ENCODE data around the gene SWI5. TPM values are rescaled to one million over a fixed set of nuclear protein-coding genes. Genes with fewer than 3 reads are reported as not detected.
A peak's percentile ranks its signal among the peaks of the same experiment; 100 is the strongest.

SWI5 gene
- total and polyA plus RNA-seq, 9 of the 15 experiments (the other 6 are each of a cell fraction or from before 2014, with no cell fraction given), result 62.8 to 133 (median 95.9) TPM

DNA sequence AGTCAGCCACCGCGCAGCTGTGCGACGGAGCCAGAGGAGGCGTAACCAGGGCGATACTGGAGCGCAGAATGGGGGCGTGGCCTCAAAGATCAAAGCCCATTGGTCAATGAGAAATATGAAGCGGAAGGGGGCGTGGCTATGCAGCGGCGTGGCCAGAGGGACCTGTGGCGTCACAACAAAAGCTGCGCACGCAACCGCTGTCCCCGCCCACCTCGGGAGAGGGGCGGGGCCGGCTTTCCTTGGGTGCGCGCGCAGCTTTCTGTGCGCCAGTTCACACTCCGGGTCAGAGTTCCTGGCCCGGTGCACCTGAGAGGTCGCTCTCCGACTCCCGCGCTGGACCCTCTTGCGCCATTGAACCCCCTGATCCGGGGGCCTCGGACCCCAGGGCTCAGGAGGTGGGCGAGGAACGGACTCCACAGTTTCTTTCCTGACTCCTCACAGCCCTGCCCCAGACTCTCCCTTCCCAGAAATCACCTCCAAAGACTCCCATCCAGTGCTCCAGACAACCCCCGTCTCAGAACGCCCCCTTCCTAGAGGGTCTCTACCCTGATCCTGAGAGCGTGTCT, at the start of gene SWI5 (continued):
- TF ChIP-seq, protein P1, sequence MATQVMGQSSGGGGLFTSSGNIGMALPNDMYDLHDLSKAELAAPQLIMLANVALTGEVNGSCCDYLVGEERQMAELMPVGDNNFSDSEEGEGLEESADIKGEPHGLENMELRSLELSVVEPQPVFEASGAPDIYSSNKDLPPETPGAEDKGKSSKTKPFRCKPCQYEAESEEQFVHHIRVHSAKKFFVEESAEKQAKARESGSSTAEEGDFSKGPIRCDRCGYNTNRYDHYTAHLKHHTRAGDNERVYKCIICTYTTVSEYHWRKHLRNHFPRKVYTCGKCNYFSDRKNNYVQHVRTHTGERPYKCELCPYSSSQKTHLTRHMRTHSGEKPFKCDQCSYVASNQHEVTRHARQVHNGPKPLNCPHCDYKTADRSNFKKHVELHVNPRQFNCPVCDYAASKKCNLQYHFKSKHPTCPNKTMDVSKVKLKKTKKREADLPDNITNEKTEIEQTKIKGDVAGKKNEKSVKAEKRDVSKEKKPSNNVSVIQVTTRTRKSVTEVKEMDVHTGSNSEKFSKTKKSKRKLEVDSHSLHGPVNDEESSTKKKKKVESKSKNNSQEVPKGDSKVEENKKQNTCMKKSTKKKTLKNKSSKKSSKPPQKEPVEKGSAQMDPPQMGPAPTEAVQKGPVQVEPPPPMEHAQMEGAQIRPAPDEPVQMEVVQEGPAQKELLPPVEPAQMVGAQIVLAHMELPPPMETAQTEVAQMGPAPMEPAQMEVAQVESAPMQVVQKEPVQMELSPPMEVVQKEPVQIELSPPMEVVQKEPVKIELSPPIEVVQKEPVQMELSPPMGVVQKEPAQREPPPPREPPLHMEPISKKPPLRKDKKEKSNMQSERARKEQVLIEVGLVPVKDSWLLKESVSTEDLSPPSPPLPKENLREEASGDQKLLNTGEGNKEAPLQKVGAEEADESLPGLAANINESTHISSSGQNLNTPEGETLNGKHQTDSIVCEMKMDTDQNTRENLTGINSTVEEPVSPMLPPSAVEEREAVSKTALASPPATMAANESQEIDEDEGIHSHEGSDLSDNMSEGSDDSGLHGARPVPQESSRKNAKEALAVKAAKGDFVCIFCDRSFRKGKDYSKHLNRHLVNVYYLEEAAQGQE (IDR thresholded peaks at IDR 0.05; ENCODE audit: borderline replicate concordance), result no peak
- TF ChIP-seq, protein P1 (CRISPR knock-in tag; IDR thresholded peaks at IDR 0.05; ENCODE audit: low read depth), result peak; percentile 71
- TF ChIP-seq TAL1 (IDR thresholded peaks at IDR 0.05), result no peak
- no peak for TF ChIP-seq ZC3H8 (IDR thresholded peaks at IDR 0.05)
- TF ChIP-seq TAF1 (IDR thresholded peaks at IDR 0.05; ENCODE audit: control insufficient read depth, extremely low read depth, insufficient read depth, low read length, severe bottlenecking), result no peak
- no peak for TF ChIP-seq TOE1 (IDR thresholded peaks at IDR 0.05; ENCODE audit: borderline replicate concordance)
- no peak for TF ChIP-seq TOE1 (CRISPR knock-in tag; IDR thresholded peaks at IDR 0.05; ENCODE audit: borderline replicate concordance, low read depth)
- TF ChIP-seq, protein P2, sequence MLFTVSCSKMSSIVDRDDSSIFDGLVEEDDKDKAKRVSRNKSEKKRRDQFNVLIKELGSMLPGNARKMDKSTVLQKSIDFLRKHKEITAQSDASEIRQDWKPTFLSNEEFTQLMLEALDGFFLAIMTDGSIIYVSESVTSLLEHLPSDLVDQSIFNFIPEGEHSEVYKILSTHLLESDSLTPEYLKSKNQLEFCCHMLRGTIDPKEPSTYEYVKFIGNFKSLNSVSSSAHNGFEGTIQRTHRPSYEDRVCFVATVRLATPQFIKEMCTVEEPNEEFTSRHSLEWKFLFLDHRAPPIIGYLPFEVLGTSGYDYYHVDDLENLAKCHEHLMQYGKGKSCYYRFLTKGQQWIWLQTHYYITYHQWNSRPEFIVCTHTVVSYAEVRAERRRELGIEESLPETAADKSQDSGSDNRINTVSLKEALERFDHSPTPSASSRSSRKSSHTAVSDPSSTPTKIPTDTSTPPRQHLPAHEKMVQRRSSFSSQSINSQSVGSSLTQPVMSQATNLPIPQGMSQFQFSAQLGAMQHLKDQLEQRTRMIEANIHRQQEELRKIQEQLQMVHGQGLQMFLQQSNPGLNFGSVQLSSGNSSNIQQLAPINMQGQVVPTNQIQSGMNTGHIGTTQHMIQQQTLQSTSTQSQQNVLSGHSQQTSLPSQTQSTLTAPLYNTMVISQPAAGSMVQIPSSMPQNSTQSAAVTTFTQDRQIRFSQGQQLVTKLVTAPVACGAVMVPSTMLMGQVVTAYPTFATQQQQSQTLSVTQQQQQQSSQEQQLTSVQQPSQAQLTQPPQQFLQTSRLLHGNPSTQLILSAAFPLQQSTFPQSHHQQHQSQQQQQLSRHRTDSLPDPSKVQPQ (CRISPR knock-in tag; IDR thresholded peaks at IDR 0.05; ENCODE audit: borderline replicate concordance), result no peak
- TF ChIP-seq POU5F1 (IDR thresholded peaks at IDR 0.05; ENCODE audit: borderline replicate concordance, low read depth, low read length, partially characterized antibody), result peak; percentile 79
- TF ChIP-seq, protein P3, sequence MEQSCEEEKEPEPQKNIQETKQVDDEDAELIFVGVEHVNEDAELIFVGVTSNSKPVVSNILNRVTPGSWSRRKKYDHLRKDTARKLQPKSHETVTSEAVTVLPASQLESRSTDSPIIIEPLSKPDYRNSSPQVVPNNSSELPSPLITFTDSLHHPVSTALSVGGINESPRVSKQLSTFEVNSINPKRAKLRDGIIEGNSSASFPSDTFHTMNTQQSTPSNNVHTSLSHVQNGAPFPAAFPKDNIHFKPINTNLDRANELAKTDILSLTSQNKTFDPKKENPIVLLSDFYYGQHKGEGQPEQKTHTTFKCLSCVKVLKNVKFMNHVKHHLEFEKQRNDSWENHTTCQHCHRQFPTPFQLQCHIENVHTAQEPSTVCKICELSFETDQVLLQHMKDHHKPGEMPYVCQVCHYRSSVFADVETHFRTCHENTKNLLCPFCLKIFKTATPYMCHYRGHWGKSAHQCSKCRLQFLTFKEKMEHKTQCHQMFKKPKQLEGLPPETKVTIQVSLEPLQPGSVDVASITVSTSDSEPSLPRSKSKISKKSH (CRISPR knock-in tag; IDR thresholded peaks at IDR 0.05), result no peak
- TF ChIP-seq ZNF23 (CRISPR knock-in tag; IDR thresholded peaks at IDR 0.05), result no peak
- peak; percentile 5; the same call in 1 of the 2 replicates for TF ChIP-seq JUNB (CRISPR knock-in tag; conservative IDR thresholded peaks at IDR 0.05)
- TF ChIP-seq, protein P4, sequence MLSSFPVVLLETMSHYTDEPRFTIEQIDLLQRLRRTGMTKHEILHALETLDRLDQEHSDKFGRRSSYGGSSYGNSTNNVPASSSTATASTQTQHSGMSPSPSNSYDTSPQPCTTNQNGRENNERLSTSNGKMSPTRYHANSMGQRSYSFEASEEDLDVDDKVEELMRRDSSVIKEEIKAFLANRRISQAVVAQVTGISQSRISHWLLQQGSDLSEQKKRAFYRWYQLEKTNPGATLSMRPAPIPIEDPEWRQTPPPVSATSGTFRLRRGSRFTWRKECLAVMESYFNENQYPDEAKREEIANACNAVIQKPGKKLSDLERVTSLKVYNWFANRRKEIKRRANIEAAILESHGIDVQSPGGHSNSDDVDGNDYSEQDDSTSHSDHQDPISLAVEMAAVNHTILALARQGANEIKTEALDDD (IDR thresholded peaks at IDR 0.05), result no peak
- TF ChIP-seq FUS (optimal IDR thresholded peaks at IDR 0.05; ENCODE audit: low read depth, low read length), result no peak
- no peak for TF ChIP-seq TAF7 (tag; IDR thresholded peaks at IDR 0.05)
- no peak for TF ChIP-seq HOXB6 (CRISPR knock-in tag; IDR thresholded peaks at IDR 0.05; ENCODE audit: borderline replicate concordance)
